T-cell (primary cell): Measurements from ENCODE around the gene SAT2. TPM values are rescaled to one million over a fixed set of nuclear protein-coding genes. Genes with fewer than 3 reads are reported as not detected.
A peak's percentile ranks its signal among the peaks of the same experiment; 100 is the strongest.

Source experiments
- ATAC-seq, 4 experiments: fragments of 200-7000 bp in 3 of 4; fragments of 150-1000 bp in 1 of 4; cut with Tn5 transposase; replicated peaks in 1 of 4; 1 replicate in 3 of 4; 2 replicates in 1 of 4; pipeline ENCODE4 v1.10.0; 2021; ENCODE audit warnings: moderate library complexity in 3 of 4, mild to moderate bottlenecking in 2 of 4, moderate number of reproducible peaks in 1 of 4
- CTCF ChIA-PET, 2 donors: fragments of 300-600 bp; sonication (Branson Sonifier 250); formaldehyde crosslinking; loops; one replicate each; lab custom pipeline; 2022; ENCODE audit warnings: antibody characterized with exemption in 2 of 2; lab: Charles Lee
- POLR2A ChIA-PET, 2 donors: fragments of 300-600 bp; sonication (Branson Sonifier 250); formaldehyde crosslinking; loops; one replicate each; lab custom pipeline; 2022; ENCODE audit warnings: antibody characterized with exemption in 2 of 2; lab: Charles Lee
- DNase-seq, 35 experiments: peaks; one replicate each; pipeline versions ENCODE4 v3.0.0 to v3.0.0-alpha.2; 2013 to 2023
- H3K27ac ChIP-seq: one replicate; pipeline ENCODE4 v1.5.1; 2013; ENCODE audit warnings: low read length
- H3K27me3 ChIP-seq, 2 experiments: replicated peaks in 1 of 2; 1 replicate in 1 of 2; 2 replicates in 1 of 2; pipeline versions ENCODE4 v1.6.1 to v1.7.0; 2013; ENCODE audit warnings: low read length in 1 of 2, mixed read lengths in 1 of 2; ENCODE audit not compliant: control insufficient read depth in 2 of 2, insufficient read depth in 2 of 2; ENCODE audit errors: extremely low read depth in 1 of 2
- H3K36me3 ChIP-seq, 2 donors: 1 replicate in 1 of 2; 2 replicates in 1 of 2; pipeline versions ENCODE4 v1.6.1 to v1.7.0; 2013; ENCODE audit warnings: low read length in 1 of 2; ENCODE audit not compliant: control insufficient read depth in 2 of 2, insufficient read depth in 1 of 2; ENCODE audit errors: extremely low read depth in 1 of 2
- H3K4me1 ChIP-seq, 2 experiments: 1 replicate in 1 of 2; 2 replicates in 1 of 2; pipeline versions ENCODE4 v1.6.1 to v1.7.0; 2013; ENCODE audit warnings: low read length in 2 of 2, mixed read lengths in 1 of 2; ENCODE audit not compliant: insufficient read depth in 2 of 2, control insufficient read depth in 1 of 2; ENCODE audit errors: extremely low read depth in 1 of 2
- H3K4me3 ChIP-seq, 2 donors: 1 replicate in 1 of 2; 2 replicates in 1 of 2; pipeline versions ENCODE4 v1.5.1 to v1.7.0; 2013; ENCODE audit warnings: mild to moderate bottlenecking in 2 of 2, low read length in 1 of 2, moderate library complexity in 1 of 2; ENCODE audit not compliant: control insufficient read depth in 1 of 2; ENCODE audit errors: extremely low read depth in 1 of 2
- H3K9me3 ChIP-seq: 2 replicates; pipeline ENCODE4 v1.7.0; 2013
- H3K27ac Mint-ChIP-seq, 2 donors: one replicate each; pipeline ENCODE4 v1.8.0; 2020 to 2021; ENCODE audit warnings: mild to moderate bottlenecking in 2 of 2, mixed read lengths in 2 of 2
- H3K27me3 Mint-ChIP-seq, 2 donors: one replicate each; pipeline ENCODE4 v1.8.0; 2021 to 2022; ENCODE audit warnings: mixed read lengths in 2 of 2
- H3K36me3 Mint-ChIP-seq: one replicate; pipeline ENCODE4 v1.8.0; 2021; ENCODE audit warnings: mixed read lengths
- H3K4me1 Mint-ChIP-seq, 3 donors: one replicate each; pipeline ENCODE4 v1.8.0; 2020 to 2022; ENCODE audit warnings: mixed read lengths in 3 of 3, mild to moderate bottlenecking in 1 of 3
- H3K4me3 Mint-ChIP-seq, 3 donors: one replicate each; pipeline ENCODE4 v1.8.0; 2020 to 2022; ENCODE audit warnings: mild to moderate bottlenecking in 3 of 3, mixed read lengths in 3 of 3, moderate library complexity in 3 of 3
- H3K9me3 Mint-ChIP-seq, 3 donors: one replicate each; pipeline ENCODE4 v1.8.0; 2020 to 2022; ENCODE audit warnings: mixed read lengths in 3 of 3
- WGBS: methylation state at CpG from one replicate; pipeline ENCODE4 v1.1.5; 2013; ENCODE audit warnings: missing lambda C conversion rate; ENCODE audit not compliant: insufficient coverage; 5-methylcytosine and 5-hydroxymethylcytosine counted together
- total RNA-seq, 35 experiments: library from RNA in 6 of 35; stranded (reverse) in 6 of 35; fragments of 120-200 nt in 1 of 35; gene quantifications; one replicate each; pipeline versions ENCODE4 v1.2.1 to v1.2.4 and lab custom pipeline; 2013 to 2026

The SAT2 gene
- total RNA-seq, 5 donors from 2014 or later (not counting 1 experiment from before 2014, with no cell fraction given) = 53.2 to 68.8 (median 58.5) TPM

DNA sequence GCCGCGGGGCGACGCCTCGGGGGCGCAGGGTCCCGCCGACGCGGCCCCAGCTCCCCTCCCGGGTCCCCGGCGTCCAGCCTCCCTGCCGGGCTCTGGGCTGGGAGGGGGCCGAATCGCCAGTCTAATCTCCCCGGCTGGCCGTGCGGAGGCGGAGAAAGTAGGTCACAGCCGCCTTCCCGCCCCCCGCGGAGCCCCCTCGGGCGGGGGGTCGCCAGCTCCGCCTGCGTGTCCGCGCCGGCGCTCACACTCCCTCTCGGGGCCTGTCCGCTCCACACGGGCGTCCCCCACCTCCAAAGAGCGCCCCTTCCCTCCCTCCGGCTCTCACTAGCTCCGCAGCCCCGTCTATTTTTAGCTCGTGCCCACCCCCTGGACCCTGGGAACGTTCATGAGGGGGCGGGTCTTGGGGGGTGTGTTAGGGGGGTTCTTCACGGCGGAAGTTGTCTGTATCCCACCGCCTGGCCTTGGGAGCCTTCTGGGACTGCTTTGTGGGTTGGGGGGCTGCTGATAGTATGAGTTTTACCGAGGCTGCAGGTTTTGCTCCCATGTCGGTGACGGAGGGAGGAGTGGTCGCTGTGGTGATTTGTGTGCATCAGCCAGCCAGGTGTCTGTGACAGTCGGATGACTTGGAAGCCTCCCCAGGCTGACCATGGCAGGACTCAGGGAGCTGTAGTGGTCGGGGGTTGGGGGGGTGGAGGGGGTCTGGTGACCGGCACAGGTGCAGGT is 24.2 kb upstream of the SAT2 start:
- H3K27ac Mint-ChIP-seq = no peak overlapping the region
- peaks cover 14 to 50% of the 10 kb centered on the region in 2 donors for H3K27me3 Mint-ChIP-seq
- POLR2A ChIA-PET = no interaction called here
- no peak for ATAC-seq
- H3K9me3 ChIP-seq = no peaks in the 10 kb centered on the region
- H3K4me3 ChIP-seq = peak overlapping the region; percentile 31 to 73
- H3K27ac ChIP-seq = no peak overlapping the region
- H3K36me3 ChIP-seq = no peaks in the 10 kb centered on the region
- no peaks in the 10 kb centered on the region for H3K9me3 Mint-ChIP-seq
- peaks cover 12 to 25% (median 18%) of the 10 kb centered on the region in 3 donors for H3K4me1 Mint-ChIP-seq
- 11% methylated on average over 41 of the region's 54 CpGs for WGBS
- H3K4me1 ChIP-seq = peaks cover 0 to 23% of the 10 kb centered on the region in 2 experiments
- DNase-seq = no peak
- CTCF ChIA-PET = interaction anchor here (0.6 to 3.4 kb wide), 2 partner anchors 36 to 459 kb away, joined by 3 to 22 read pairs; partner anchors contain the start of genes TP53 (in 1 of the 2) and WRAP53 (in 1 of the 2)
- H3K27me3 ChIP-seq = peaks cover 0 to 65% of the 10 kb centered on the region in 2 experiments
- H3K36me3 Mint-ChIP-seq = no peaks in the 10 kb centered on the region
- H3K4me3 Mint-ChIP-seq = peak overlapping the region; percentile 52 to 88 (median 63)

DNA sequence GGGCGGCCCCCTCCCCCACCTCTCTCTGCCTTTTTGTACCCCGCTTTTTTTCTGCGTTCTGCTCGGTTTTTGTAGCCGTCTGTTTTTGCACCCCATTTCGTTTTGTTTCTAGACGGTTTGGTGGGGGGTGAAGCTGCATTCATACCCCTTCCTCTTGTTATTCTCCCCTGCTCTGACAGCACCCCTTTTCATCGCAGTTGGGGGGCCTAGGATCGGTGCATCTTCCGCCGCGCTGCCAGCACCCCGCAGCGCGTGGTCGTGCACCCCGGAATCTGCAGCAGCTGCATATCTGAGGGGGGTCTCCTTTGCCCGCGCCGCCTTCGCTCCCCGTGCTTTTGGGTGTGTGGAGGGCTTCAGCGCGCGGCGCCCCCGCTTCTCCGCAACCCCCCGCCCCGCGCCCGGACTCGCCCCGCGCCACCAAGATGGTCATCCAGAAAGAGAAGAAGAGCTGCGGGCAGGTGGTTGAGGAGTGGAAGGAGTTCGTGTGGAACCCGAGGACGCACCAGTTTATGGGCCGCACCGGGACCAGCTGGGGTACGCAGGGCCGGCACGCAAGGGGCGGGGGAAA is 23.6 kb upstream of the SAT2 start:
- Histone ChIP-seq H3K27me3 (peaks cover 0 to 71% of the 10 kb centered on the region in 2 experiments), H3K4me3 (peak overlapping the region; percentile 31 to 73), H3K36me3 (no peaks in the 10 kb centered on the region), H3K27ac (no peak overlapping the region), H3K4me1 (peaks cover 0 to 23% of the 10 kb centered on the region in 2 experiments), H3K9me3 (no peaks in the 10 kb centered on the region)
- peak in 1 of 35 experiments; percentile 17 for DNase-seq
- Mint-ChIP-seq H3K4me1 (peaks cover 12 to 25% (median 18%) of the 10 kb centered on the region in 3 donors), H3K4me3 (peak overlapping the region; percentile 76 to 88 (median 79)), H3K27ac (no peak overlapping the region), H3K36me3 (no peaks in the 10 kb centered on the region), H3K27me3 (peaks cover 18 to 56% of the 10 kb centered on the region in 2 donors), H3K9me3 (no peaks in the 10 kb centered on the region)
- peak in 3 of 4 experiments; percentile 5 to 13 (median 12) for ATAC-seq
- POLR2A ChIA-PET = interaction anchor here in 1 of 2 donors (0.5 to 1.0 kb wide), 3 partner anchors 35 to 36 kb away, joined by 3 read pairs; partner anchors contain the start of gene TP53
- WGBS = under 1% methylated on average over 44 of the region's 45 CpGs
- CTCF ChIA-PET = interaction anchor here (0.5 to 3.4 kb wide), 10 partner anchors 11 to 614 kb away, joined by 3 to 22 read pairs (median 3); partner anchors contain the start of genes WRAP53 (in 2 of the 2), SAT2 (in 1 of the 2), TMEM256 (in 1 of the 2) and TP53 (in 1 of the 2)

DNA sequence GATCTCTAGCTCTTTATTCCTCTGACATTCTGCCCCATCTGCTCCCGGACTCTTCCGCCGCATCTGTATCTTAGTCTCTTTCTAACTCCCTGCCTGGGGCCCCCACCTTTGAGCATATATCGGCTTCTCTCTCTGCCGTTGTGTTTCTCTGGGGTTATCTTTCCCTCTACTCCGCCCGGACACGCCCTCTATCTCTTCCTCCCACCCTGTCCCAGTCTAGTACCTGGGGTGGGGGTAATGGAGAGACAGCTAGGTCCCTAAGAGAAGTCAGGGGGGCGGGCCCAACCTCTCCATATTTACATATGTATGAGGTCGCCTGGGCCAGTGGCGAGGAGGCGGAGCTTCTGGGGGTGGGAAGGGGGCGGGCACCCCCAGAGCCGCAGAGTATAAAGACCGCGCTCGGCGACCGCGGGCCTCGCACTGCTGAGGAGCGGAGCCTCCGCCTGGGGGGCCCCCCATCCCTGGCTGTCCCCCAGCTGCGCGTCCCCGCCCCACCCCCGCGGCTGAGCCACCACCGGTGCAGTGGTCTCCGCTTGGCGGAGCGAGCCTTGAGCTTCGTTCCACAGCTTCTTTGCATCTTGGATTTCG is 23.0 kb upstream of the SAT2 start, which contains the start of gene ATP1B2:
Gene ATP1B2, plus strand, starts transcription at position 418 of the 588 bp plus-strand sequence. CDS start 593 bp downstream, outside the sequence.
- Histone ChIP-seq H3K27me3 (peaks cover 0 to 72% of the 10 kb centered on the region in 2 experiments), H3K36me3 (no peaks in the 10 kb centered on the region), H3K27ac (no peak within 1 kb of the TSS), H3K9me3 (no peaks in the 10 kb centered on the region), H3K4me3 (peak within 1 kb of the TSS; percentile 31 to 73), H3K4me1 (peaks cover 0 to 23% of the 10 kb centered on the region in 2 experiments)
- Mint-ChIP-seq H3K27ac (peak within 1 kb of the TSS in 1 of 2 donors; percentile 32), H3K36me3 (no peaks in the 10 kb centered on the region), H3K9me3 (no peaks in the 10 kb centered on the region), H3K4me3 (peak within 1 kb of the TSS; percentile 79 to 88 (median 79)), H3K4me1 (peaks cover 12 to 25% (median 18%) of the 10 kb centered on the region in 3 donors), H3K27me3 (peaks cover 20 to 60% of the 10 kb centered on the region in 2 donors)
- 1% methylated on average over 11 of the region's 34 CpGs for WGBS
- DNase-seq (peak; percentile 39 to 85 (median 67)), ATAC-seq (peak; percentile 90 to 94 (median 94))
- ChIA-PET POLR2A (interaction anchor here in 1 of 2 donors (0.5 to 1.0 kb wide), 7 partner anchors 16 to 615 kb away, joined by 3 to 6 read pairs (median 3); partner anchors contain the start of genes SAT2, SLC16A13 and TP53), CTCF (interaction anchor here (0.5 to 3.4 kb wide), 13 partner anchors 11 to 614 kb away, joined by 3 to 22 read pairs (median 3); partner anchors contain the start of genes WRAP53 (in 2 of the 2), SAT2 (in 1 of the 2), TMEM256 (in 1 of the 2) and TP53 (in 1 of the 2))

DNA sequence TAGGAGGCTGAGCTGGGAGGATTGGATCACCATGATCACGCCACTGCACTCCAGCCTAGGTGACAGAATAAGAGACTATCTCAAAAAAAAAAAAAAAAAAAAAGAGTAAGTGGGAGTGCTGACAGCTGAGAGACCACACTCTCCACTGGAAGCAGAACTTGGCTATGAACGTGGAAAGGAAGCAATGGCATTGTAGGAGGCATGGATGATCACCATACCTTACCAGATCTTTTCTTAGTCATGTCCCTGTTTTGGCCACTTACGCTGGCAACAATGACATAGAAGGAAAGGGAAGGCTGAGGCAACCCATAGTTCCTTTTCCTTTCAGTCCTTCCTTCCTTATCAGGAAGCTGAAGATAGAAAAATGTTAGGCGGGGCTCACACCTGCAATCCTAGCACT is 19.4 kb upstream of the SAT2 start:
- Mint-ChIP-seq H3K36me3 (no peaks in the 10 kb centered on the region), H3K4me1 (peaks cover 18 to 22% (median 18%) of the 10 kb centered on the region in 3 donors), H3K4me3 (no peak overlapping the region), H3K27me3 (peaks cover 20 to 51% of the 10 kb centered on the region in 2 donors), H3K27ac (no peak overlapping the region), H3K9me3 (no peaks in the 10 kb centered on the region)
- ChIA-PET CTCF (interaction anchor here in 1 of 2 donors (0.7 kb wide), 1 partner anchor 665 kb away, joined by 3 read pairs; no protein-coding TSS in a partner anchor), POLR2A (no interaction called here)
- H3K36me3 ChIP-seq = no peaks in the 10 kb centered on the region
- H3K27me3 ChIP-seq = peaks cover 0 to 66% of the 10 kb centered on the region in 2 experiments
- DNase-seq (no peak), ATAC-seq (no peak)
- H3K9me3 ChIP-seq = no peaks in the 10 kb centered on the region
- no peak overlapping the region for H3K27ac ChIP-seq
- peaks cover 0 to 23% of the 10 kb centered on the region in 2 experiments for H3K4me1 ChIP-seq
- WGBS = 100% methylated on average over 1 of the region's 4 CpGs
- no peak overlapping the region for H3K4me3 ChIP-seq

DNA sequence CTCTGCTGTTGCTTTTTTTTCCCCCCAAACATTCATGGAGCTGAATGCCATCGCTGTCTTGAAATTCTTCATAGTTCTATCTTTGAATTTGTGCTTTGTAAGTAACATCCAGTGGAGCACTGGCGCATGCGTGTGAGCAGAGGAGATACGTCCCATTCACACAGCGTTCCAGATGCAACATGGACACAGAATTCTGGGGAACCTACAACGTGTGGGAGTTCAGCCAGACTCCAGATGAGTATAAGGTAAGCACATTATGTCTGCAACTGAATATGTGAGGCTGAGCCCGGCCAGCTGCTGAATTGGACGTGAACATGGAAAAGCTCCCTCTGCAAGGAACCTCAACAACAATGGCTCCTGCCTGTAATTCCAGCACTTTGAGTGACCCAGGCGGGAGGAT is 18.8 kb upstream of the SAT2 start:
- Mint-ChIP-seq H3K4me1 (peaks cover 18 to 23% (median 20%) of the 10 kb centered on the region in 3 donors), H3K9me3 (no peaks in the 10 kb centered on the region), H3K27ac (no peak overlapping the region), H3K36me3 (no peaks in the 10 kb centered on the region), H3K27me3 (peaks cover 20 to 48% of the 10 kb centered on the region in 2 donors), H3K4me3 (no peak overlapping the region)
- ATAC-seq = no peak
- 91% methylated on average over 5 of the region's 9 CpGs for WGBS
- H3K4me3 ChIP-seq = no peak overlapping the region
- H3K27ac ChIP-seq = no peak overlapping the region
- CTCF ChIA-PET = no interaction called here
- no peaks in the 10 kb centered on the region for H3K9me3 ChIP-seq
- H3K36me3 ChIP-seq = no peaks in the 10 kb centered on the region
- POLR2A ChIA-PET = no interaction called here
- DNase-seq = no peak
- H3K4me1 ChIP-seq = peaks cover 0 to 18% of the 10 kb centered on the region in 2 experiments
- H3K27me3 ChIP-seq = peaks cover 0 to 61% of the 10 kb centered on the region in 2 experiments
